NT2/D1 (cell line): ENCODE measurements around the gene EDA.

Experiments
- SUZ12 ChIP-seq: IDR thresholded peaks from 2 replicates; pipeline ENCODE4 v1.6.1; 2011; ENCODE audit not compliant: insufficient read length, insufficient read depth; ENCODE audit errors: extremely low read depth
- YY1 ChIP-seq: IDR thresholded peaks from 2 replicates; pipeline ENCODE4 v1.6.1; 2011; ENCODE audit not compliant: insufficient read length, insufficient read depth

DNA sequence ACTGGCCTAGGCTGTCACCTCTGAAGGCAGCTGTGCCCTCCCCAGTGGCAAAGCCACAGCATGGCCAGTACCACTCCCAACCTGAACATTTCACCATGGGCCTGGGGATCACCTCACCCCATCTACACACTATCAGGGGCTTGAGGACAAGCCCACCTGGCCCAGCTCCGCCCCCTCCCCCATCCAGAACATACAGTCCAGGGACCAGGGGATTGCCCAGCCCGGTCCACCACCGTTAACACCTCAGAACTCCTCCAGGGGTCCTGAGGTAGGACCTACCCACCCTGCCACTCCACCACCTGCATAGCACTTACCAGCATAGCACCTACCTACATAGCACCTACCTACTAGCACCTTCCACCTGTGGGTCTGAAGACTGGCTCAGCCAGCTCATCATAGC is 179.8 kb downstream of the EDA start:
- TF ChIP-seq YY1, result no peak
- TF ChIP-seq SUZ12, result no peak
